Head of caudate nucleus (tissue), 42 donors: ENCODE results near the gene B4GALNT3.

ENCODE experiments used
- DNase-seq, 42 donors: peaks; one replicate each; pipeline versions ENCODE4 v3.0.0 to v3.0.0-alpha.2; 2020 to 2021; ENCODE audit warnings: mixed read lengths in 7 of 42
- intact Hi-C: fragments of 100-400 bp; cut with DNase I; formaldehyde crosslinking; loops from one replicate; pipeline ENCODE4 v1.15.0; 2022

The B4GALNT3 gene

GRCh38 chr12:464484-465267 lies 4.9 kb downstream of the B4GALNT3 start:
- peak in 2 of 42 donors; percentile 22 to 28 for DNase-seq
- intact Hi-C loops, result no loop called here

GRCh38 chr12:466039-466438 lies 6.3 kb downstream of the B4GALNT3 start:
- intact Hi-C loops, result no loop called here
- DNase-seq, result no peak

- peak in 25 of 42 donors; percentile 16 to 72 (median 50) for DNase-seq
- intact Hi-C loops, result no loop called here
Measured at GRCh38 chr12:466762-467161, 7.0 kb downstream of the B4GALNT3 start.

- DNase-seq, result no peak
- intact Hi-C loops, result no loop called here
Measured at GRCh38 chr12:467591-467990, 7.9 kb downstream of the B4GALNT3 start.

GRCh38 chr12:468671-469389 lies 9.1 kb downstream of the B4GALNT3 start:
- intact Hi-C loops, result no loop called here

GRCh38 chr12:470133-470532 lies 10.4 kb downstream of the B4GALNT3 start:
- intact Hi-C loops, result no loop called here
- DNase-seq, result no peak

More at GRCh38 chr12:468671-469389, 9.1 kb downstream of the B4GALNT3 start:
- DNase-seq, result no peak

- intact Hi-C loops, result no loop called here
- DNase-seq, result no peak
Measured at GRCh38 chr12:473198-473597, 13.5 kb downstream of the B4GALNT3 start.

- DNase-seq, result no peak
- intact Hi-C loops, result no loop called here
Measured at GRCh38 chr12:473863-474577, 14.3 kb downstream of the B4GALNT3 start.

- intact Hi-C loops, result no loop called here
- DNase-seq, result no peak
Measured at GRCh38 chr12:475286-475685, 15.5 kb downstream of the B4GALNT3 start.

GRCh38 chr12:479161-479560 lies 19.4 kb downstream of the B4GALNT3 start:
- DNase-seq, result no peak
- intact Hi-C loops, result no loop called here

- peak in 1 of 42 donors; percentile 31 for DNase-seq
- intact Hi-C loops, result no loop called here
Measured at GRCh38 chr12:480831-481816, 21.4 kb downstream of the B4GALNT3 start.

- peak in 1 of 42 donors; percentile 9 for DNase-seq
- intact Hi-C loops, result no loop called here
Measured at GRCh38 chr12:482061-482460, 22.3 kb downstream of the B4GALNT3 start.

GRCh38 chr12:484096-484495 lies 24.4 kb downstream of the B4GALNT3 start:
- peak in 1 of 42 donors; percentile 21 for DNase-seq
- intact Hi-C loops, result no loop called here

- no peak for DNase-seq
- intact Hi-C loops, result no loop called here
Measured at GRCh38 chr12:490260-490659, 30.5 kb downstream of the B4GALNT3 start.

- intact Hi-C loops, result no loop called here
- no peak for DNase-seq
Measured at GRCh38 chr12:495466-495865, 35.7 kb downstream of the B4GALNT3 start.

GRCh38 chr12:496736-497135 lies 37.0 kb downstream of the B4GALNT3 start:
- DNase-seq, result peak in 1 of 42 donors; percentile 34
- intact Hi-C loops, result no loop called here

GRCh38 chr12:497501-498160 lies 37.9 kb downstream of the B4GALNT3 start:
- intact Hi-C loops, result no loop called here
- DNase-seq, result peak in 1 of 42 donors; percentile 4

- intact Hi-C loops, result no loop called here
- peak in 2 of 42 donors; percentile 13 to 24 for DNase-seq
Measured at GRCh38 chr12:499837-500458, 40.2 kb downstream of the B4GALNT3 start.
